K562 (cell line): ENCODE results near the gene SPINT3. TPM values are rescaled to one million over a fixed set of nuclear protein-coding genes. Genes with fewer than 3 reads are reported as not detected.
A peak's percentile ranks its signal among the peaks of the same experiment; 100 is the strongest.

Experiments used
- ATAC-seq: fragments of 200-7000 bp; cut with Tn5 transposase; 3 replicates; pipeline ENCODE4 v1.9.1; 2020; ENCODE audit warnings: moderate library complexity
- BruUV-seq: library from RNA; stranded (reverse); fragments of 400-500 nt; replicated peaks from 2 replicates; lab custom pipeline; 2021; lab: Mats Ljungman, UMichigan
- CTCF ChIA-PET: fragments of 300-600 bp; formaldehyde crosslinking; extraction: SDS; loops from one replicate; lab custom pipeline; 2021; ENCODE audit warnings: low intra/inter-chr PET ratio; lab: Yijun Ruan, JAX
- POLR2A ChIA-PET: fragments of 300-600, 350-650 bp; sonication (Branson Sonifier 250); formaldehyde crosslinking; extraction: SDS; loops from one replicate; lab custom pipeline; 2021; ENCODE audit warnings: antibody characterized with exemption, inconsistent platforms; lab: Yijun Ruan, JAX
- DNase-seq, 4 experiments: peaks; one replicate each; pipeline versions ENCODE4 v3.0.0 to v3.0.0-alpha.2; 2011 to 2018; ENCODE audit warnings: low spot score in 3 of 4, mixed read lengths in 3 of 4; ENCODE audit errors: extremely low read depth in 1 of 4
- FAIRE-seq: peaks from 2 replicates; lab custom pipeline; 2011; peaks lifted over from hg19 to GRCh38; lab: Jason Lieb, UNC
- H2AFZ ChIP-seq: 2 replicates; pipeline ENCODE4 v1.6.0; 2011; ENCODE audit warnings: low read depth, low read length, control low read depth, inconsistent platforms
- H3K27ac ChIP-seq: fragments of 200-600 bp; 3 replicates; pipeline ENCODE4 v1.8.0; 2011; ENCODE audit warnings: low read depth, mild to moderate bottlenecking, control low read depth, inconsistent platforms, low read length, moderate library complexity, mixed read lengths; ENCODE audit errors: extremely low read depth
- H3K27me3 ChIP-seq, 2 experiments: fragments of 300-600 bp in 1 of 2; 2 replicates in 1 of 2; 3 replicates in 1 of 2; pipeline versions ENCODE4 v1.6.0 to v1.8.0; 2011; ENCODE audit warnings: inconsistent platforms in 2 of 2, low read length in 2 of 2, mild to moderate bottlenecking in 1 of 2, mixed read lengths in 1 of 2, moderate library complexity in 1 of 2; ENCODE audit not compliant: control insufficient read depth in 2 of 2, insufficient read depth in 2 of 2
- H3K36me3 ChIP-seq: fragments of 300-600 bp; 3 replicates; pipeline ENCODE4 v1.8.0; 2011; ENCODE audit warnings: mild to moderate bottlenecking, low read length, inconsistent platforms; ENCODE audit not compliant: control insufficient read depth, insufficient read depth
- H3K4me1 ChIP-seq, 2 experiments: fragments of 200-600 bp in 1 of 2; replicated peaks in 1 of 2; 2 replicates in 1 of 2; 3 replicates in 1 of 2; pipeline versions ENCODE4 v1.5.1 to v1.8.0; 2011; ENCODE audit warnings: inconsistent platforms in 2 of 2, low read length in 2 of 2, mild to moderate bottlenecking in 1 of 2, mixed read lengths in 1 of 2, moderate library complexity in 1 of 2; ENCODE audit not compliant: control insufficient read depth in 2 of 2, insufficient read depth in 2 of 2
- H3K4me2 ChIP-seq: 2 replicates; pipeline ENCODE4 v1.6.1; 2011; ENCODE audit warnings: low read length, control low read depth, inconsistent platforms, mixed read lengths; ENCODE audit not compliant: insufficient read depth
- H3K4me3 ChIP-seq: fragments of 200-600 bp; sonication (generic), shearing (Covaris generic); 2 replicates; pipeline ENCODE4 v1.5.1; 2016; ENCODE audit warnings: control low read depth, inconsistent platforms
- H3K79me2 ChIP-seq: fragments of 200-600 bp; 3 replicates; pipeline ENCODE4 v1.8.0; 2011; ENCODE audit warnings: low read length, inconsistent platforms; ENCODE audit not compliant: control insufficient read depth, insufficient read depth
- H3K9ac ChIP-seq, 2 experiments: 2 replicates each; pipeline versions ENCODE4 v1.6.0 to v1.6.1; 2011; ENCODE audit warnings: low read depth in 2 of 2, low read length in 2 of 2, control low read depth in 1 of 2, inconsistent platforms in 1 of 2, mild to moderate bottlenecking in 1 of 2, mixed read lengths in 1 of 2; ENCODE audit not compliant: insufficient read depth in 1 of 2
- H3K9me1 ChIP-seq: one replicate; pipeline ENCODE4 v1.6.0; 2011; ENCODE audit warnings: inconsistent platforms, mild to moderate bottlenecking, low read length, moderate library complexity; ENCODE audit not compliant: control insufficient read depth, insufficient read depth
- H3K9me3 ChIP-seq: replicated peaks from 2 replicates; pipeline ENCODE4 v1.5.1; 2011; ENCODE audit warnings: low read depth, low read length, inconsistent platforms; ENCODE audit not compliant: control insufficient read depth, insufficient read depth
- H4K20me1 ChIP-seq: replicated peaks from 2 replicates; pipeline ENCODE4 v1.6.1; 2011; ENCODE audit warnings: low read length, inconsistent platforms, mixed read lengths; ENCODE audit not compliant: control insufficient read depth, insufficient read depth
- CBX1 ChIP-seq: sonication (generic); IDR thresholded peaks from 2 replicates; pipeline ENCODE4 v1.6.1; 2016; ENCODE audit warnings: antibody characterized with exemption, low read depth, mild to moderate bottlenecking
- CEBPG ChIP-seq, 3 experiments: fragments of 200-800 bp in 1 of 3; sonication (Bioruptor generic) in 1 of 3; sonication (generic) in 1 of 3; formaldehyde crosslinking in 1 of 3; IDR thresholded peaks in 2 of 3; conservative IDR thresholded peaks in 1 of 3; 2 replicates each; pipeline versions ENCODE4 v1.6.1 to v1.8.0; 2016 to 2022; ENCODE audit warnings: missing compliant biosample characterization in 2 of 3, missing genetic modification characterization in 2 of 3, mild to moderate bottlenecking in 1 of 3, missing genetic modification reagents in 1 of 3
- CXXC5 ChIP-seq: fragments of 250-450 bp; sonication (Bioruptor Pico); IDR thresholded peaks from 2 replicates; pipeline ENCODE4 v1.8.0; 2022; ENCODE audit warnings: inconsistent platforms, mild to moderate bottlenecking, moderate library complexity
- NFYB ChIP-seq: IDR thresholded peaks from 2 replicates; pipeline ENCODE4 v1.6.1; 2011; ENCODE audit warnings: mild to moderate bottlenecking, moderate library complexity; ENCODE audit not compliant: insufficient read length; ENCODE audit errors: extremely low read depth
- NRF1 ChIP-seq, 2 experiments: fragments of 450-650 bp; IDR thresholded peaks in 1 of 2; conservative IDR thresholded peaks in 1 of 2; 2 replicates each; pipeline ENCODE4 v1.6.1; 2014; ENCODE audit warnings: mild to moderate bottlenecking in 2 of 2
- PCBP2 ChIP-seq: fragments of 200-400 bp; formaldehyde crosslinking; IDR thresholded peaks from 2 replicates; pipeline ENCODE4 v1.6.1; 2018; ENCODE audit warnings: low read length, low read depth, mild to moderate bottlenecking, moderate library complexity; ENCODE audit not compliant: poor library complexity, severe bottlenecking
- RFX1 ChIP-seq: fragments of 450-650 bp; IDR thresholded peaks from 2 replicates; pipeline ENCODE4 v1.6.1; 2016; ENCODE audit warnings: mild to moderate bottlenecking, moderate library complexity
- WGBS: fragments of 100-300 bp; shearing (Covaris generic); methylation state at CpG from one replicate; pipeline ENCODE4 v1.1.6; 2016; ENCODE audit warnings: low coverage, mixed read lengths; ENCODE audit not compliant: insufficient coverage; ENCODE audit errors: missing lambda C conversion rate; 5-methylcytosine and 5-hydroxymethylcytosine counted together
- in situ Hi-C: fragments of 300-500 bp; cut with MboI; formaldehyde crosslinking; loops from 4 replicates; pipeline ENCODE4 v1.15.0; 2018; ENCODE audit warnings: inconsistent platforms, mixed read lengths
- intact Hi-C: fragments of 100-400 bp; cut with micrococcal nuclease; formaldehyde crosslinking; loops from 2 replicates; pipeline ENCODE4 v1.14.2; 2022
- polyA plus RNA-seq, 8 experiments: library from polyadenylated mRNA; depleted of rRNA in 4 of 8; stranded (reverse) in 5 of 8; unstranded in 3 of 8; fragments of >200 nt; fragmentation: Nextera tagmentation in 2 of 8; fragmentation: Illumina TruSeq in 1 of 8; extraction: Ambion mirVana in 2 of 8; extraction: Trizol in 1 of 8; gene quantifications; 2 replicates each; pipeline versions ENCODE4 v1.2.1 to v1.2.3, GENCODE V29; 2011 to 2014; ENCODE audit warnings: inconsistent platforms in 1 of 8, missing spikeins in 1 of 8
- total RNA-seq, 7 experiments: library from RNA; depleted of rRNA in 6 of 7; stranded (reverse); fragments of >200 nt in 6 of 7; fragmentation: Illumina TruSeq in 2 of 7; extraction: Trizol in 2 of 7; gene quantifications; 2 replicates each; pipeline versions ENCODE4 v1.2.1 to v1.2.3, GENCODE V29; 2011 to 2021; ENCODE audit warnings: low replicate concordance in 1 of 7
- TF ChIP-seq, protein P1 (sequence below): fragments of 250-450 bp; sonication (Bioruptor Pico); IDR thresholded peaks from 2 replicates; pipeline ENCODE4 v1.5.1; 2021; ENCODE audit warnings: mild to moderate bottlenecking

SPINT3 gene
- total and polyA plus RNA-seq, 9 of the 15 experiments (the other 6 are each of a cell fraction or from before 2014, with no cell fraction given) = not detected

DNA sequence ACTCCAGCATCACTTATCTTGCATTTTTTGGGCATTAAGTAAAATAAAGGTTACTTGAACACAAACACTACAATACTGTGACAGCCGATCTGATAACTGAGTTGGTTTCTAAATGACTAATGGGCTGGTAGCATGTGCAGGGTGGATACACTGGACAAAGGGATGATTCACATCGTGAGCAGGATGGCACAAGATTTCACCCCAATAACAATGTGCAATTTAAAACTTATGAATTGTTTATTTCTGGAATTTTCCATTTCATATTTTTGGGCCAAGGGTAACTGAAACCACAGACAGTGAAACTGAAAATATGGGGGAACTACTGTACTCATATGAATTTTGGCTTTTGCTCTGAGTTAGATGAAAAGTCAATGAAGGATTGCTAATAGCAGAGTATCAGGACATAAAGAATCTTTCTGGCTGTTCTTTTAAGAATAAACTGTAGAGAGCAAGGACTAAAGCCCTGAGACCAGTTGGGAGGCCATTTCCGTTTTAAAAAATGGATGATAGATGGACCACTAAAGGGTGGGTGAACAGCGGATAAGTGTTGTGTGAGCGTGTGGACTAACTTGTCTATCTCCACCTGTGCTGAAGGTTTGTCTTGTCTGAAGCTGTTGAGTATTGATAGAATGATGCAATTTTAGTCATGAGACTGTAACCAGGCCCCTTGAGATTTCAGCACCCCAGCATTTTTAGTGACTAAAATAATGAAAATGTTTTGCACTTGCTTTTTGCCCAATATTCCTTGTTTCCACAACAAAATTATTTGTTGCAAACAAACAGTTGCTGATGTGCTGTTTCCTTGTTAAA, 8.2 kb downstream of the SPINT3 start (continued):
- TF ChIP-seq NRF1 (conservative IDR thresholded peaks at IDR 0.05 in 1 of 2, IDR thresholded peaks at IDR 0.05 in 1 of 2) = 0 out of 4 replicates have a peak, but pooled peaks of 1 of the 2 experiments have one; percentile 12
- no peak for TF ChIP-seq PCBP2
- TF ChIP-seq RFX1 = no peak
- TF ChIP-seq CEBPG (CRISPR knock-in tag; IDR thresholded peaks at IDR 0.05) = peak; percentile 64
- TF ChIP-seq CEBPG (tag; conservative IDR thresholded peaks at IDR 0.05 in 1 of 2, IDR thresholded peaks at IDR 0.05 in 1 of 2) = peak; percentile 76 to 96
- TF ChIP-seq CXXC5 (CRISPR knock-in tag) = no peak
- no peak for TF ChIP-seq CBX1

DNA sequence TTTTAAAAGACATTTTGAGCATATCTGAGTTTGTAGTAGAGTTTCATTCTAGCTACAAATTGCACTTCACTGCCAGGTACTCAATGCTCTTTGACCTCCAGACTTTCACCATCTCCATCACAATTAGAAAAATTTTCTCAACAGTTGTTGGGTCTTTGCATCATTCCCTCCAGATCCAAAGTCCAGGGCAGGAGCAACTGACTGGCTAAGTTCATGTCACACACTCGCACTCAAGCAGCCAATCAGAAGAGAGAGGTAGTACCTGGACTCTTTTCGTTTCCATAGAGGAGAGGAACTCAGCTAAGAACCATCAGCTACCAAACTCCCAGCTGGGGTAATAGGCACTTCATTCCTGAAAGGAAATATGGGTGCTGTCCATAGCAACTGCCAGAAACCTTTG, 9.0 kb downstream of the SPINT3 start:
- FAIRE-seq = no peak
- BruUV-seq = no TSS peak
- Histone ChIP-seq H3K36me3 (no peaks in the 10 kb centered on the region), H3K4me1 (peaks cover 0 to 7% of the 10 kb centered on the region in 2 experiments; a peak in 3 of 5 replicates), H3K4me2 (no peak overlapping the region), H3K9me3 (no peaks in the 10 kb centered on the region), H4K20me1 (no peaks in the 10 kb centered on the region), H2AFZ (no peak overlapping the region), H3K79me2 (no peaks in the 10 kb centered on the region), H3K27me3 (peaks cover 0 to 1% of the 10 kb centered on the region in 2 experiments; a peak in 1 of 5 replicates), H3K4me3 (no peak overlapping the region), H3K27ac (no peak overlapping the region), H3K9me1 (no peaks in the 10 kb centered on the region), H3K9ac (no peak overlapping the region)
- ATAC-seq = no peak; the same call in 2 of the 3 replicates
- in situ Hi-C loops (no loop called here), intact Hi-C loops (no loop called here)
- CTCF ChIA-PET = no interaction called here
- DNase-seq = no peak
- WGBS = 5% methylated on average over 2 of the region's 2 CpGs
- TF ChIP-seq, protein P1, sequence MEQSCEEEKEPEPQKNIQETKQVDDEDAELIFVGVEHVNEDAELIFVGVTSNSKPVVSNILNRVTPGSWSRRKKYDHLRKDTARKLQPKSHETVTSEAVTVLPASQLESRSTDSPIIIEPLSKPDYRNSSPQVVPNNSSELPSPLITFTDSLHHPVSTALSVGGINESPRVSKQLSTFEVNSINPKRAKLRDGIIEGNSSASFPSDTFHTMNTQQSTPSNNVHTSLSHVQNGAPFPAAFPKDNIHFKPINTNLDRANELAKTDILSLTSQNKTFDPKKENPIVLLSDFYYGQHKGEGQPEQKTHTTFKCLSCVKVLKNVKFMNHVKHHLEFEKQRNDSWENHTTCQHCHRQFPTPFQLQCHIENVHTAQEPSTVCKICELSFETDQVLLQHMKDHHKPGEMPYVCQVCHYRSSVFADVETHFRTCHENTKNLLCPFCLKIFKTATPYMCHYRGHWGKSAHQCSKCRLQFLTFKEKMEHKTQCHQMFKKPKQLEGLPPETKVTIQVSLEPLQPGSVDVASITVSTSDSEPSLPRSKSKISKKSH (CRISPR knock-in tag) = no peak
- peak; percentile 53 for TF ChIP-seq NFYB
- POLR2A ChIA-PET = interaction anchor here (1.0 kb wide), 1 partner anchor 13 kb away, joined by 3 read pairs; no protein-coding TSS in a partner anchor
